Mammary epithelial cell (primary cell): ENCODE data around the gene RC3H2.

Experiments used
- CTCF ChIP-seq, 2 donors: IDR thresholded peaks in 1 of 2; conservative IDR thresholded peaks in 1 of 2; 2 replicates each; pipeline ENCODE4 v1.5.1; 2011 to 2012; ENCODE audit warnings: inconsistent platforms in 2 of 2, low read length in 2 of 2, mild to moderate bottlenecking in 2 of 2, control low read depth in 1 of 2, low read depth in 1 of 2; ENCODE audit not compliant: insufficient read depth in 1 of 2; ENCODE audit errors: extremely low read depth in 1 of 2
- EZH2 ChIP-seq: IDR thresholded peaks from 2 replicates; pipeline ENCODE4 v1.6.1; 2012; ENCODE audit warnings: low read length, inconsistent platforms, borderline replicate concordance

GRCh38 chr9:122815544-122815943 is 89.6 kb downstream of the RC3H2 start:
- TF ChIP-seq CTCF (conservative IDR thresholded peaks at IDR 0.05 in 1 of 2, IDR thresholded peaks at IDR 0.05 in 1 of 2; ENCODE audit: extremely low read depth in 1 of 2, insufficient read depth in 1 of 2, low read depth in 1 of 2, low read length in 2 of 2) = no peak
- TF ChIP-seq EZH2 = no peak
